HG02938 (cell line): ENCODE data around the gene HDAC10.

ENCODE experiments used
- ATAC-seq: cut with Tn5 transposase; IDR thresholded peaks from one replicate; pipeline ENCODE4 v1.9.1; 2021; ENCODE audit warnings: mild to moderate bottlenecking, moderate library complexity; ENCODE audit not compliant: unreplicated experiment

HDAC10 gene

DNA sequence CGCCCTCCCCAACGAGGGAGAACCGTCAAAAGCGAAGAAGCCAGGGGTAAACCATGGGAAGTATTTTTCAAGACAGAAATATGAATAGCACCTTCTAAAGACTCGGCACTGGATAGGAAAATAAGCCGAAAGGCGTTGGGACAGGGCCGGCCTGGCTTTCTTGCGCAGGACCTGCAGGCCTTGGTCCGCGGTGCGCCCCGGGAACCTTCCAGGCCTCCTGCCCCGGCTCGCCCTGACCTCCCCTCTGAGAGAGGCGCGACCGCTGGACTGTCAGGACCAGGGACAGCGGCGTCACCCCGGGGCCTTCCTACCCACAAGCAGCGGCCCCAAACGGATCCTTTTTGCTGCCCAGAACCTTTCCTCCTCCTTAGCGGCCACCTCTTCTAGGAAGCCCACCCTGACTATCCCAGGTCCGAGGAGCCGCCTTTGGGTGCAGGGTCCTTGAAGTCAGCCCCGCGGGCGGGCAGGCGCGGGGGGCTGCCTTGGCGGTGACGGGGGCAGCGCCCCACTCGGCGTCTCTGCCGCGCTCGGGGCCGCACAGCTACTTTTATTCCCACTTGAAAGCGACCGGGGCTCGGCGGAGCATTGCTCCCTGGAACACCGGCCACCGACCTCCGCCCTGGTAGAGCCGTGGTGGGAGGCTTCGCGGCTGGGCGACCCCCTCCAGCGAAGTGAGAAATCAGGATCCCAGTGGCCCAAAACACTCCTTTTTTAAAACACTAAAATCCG is 19.8 kb upstream of the HDAC10 start:
- ATAC-seq, result no peak

DNA sequence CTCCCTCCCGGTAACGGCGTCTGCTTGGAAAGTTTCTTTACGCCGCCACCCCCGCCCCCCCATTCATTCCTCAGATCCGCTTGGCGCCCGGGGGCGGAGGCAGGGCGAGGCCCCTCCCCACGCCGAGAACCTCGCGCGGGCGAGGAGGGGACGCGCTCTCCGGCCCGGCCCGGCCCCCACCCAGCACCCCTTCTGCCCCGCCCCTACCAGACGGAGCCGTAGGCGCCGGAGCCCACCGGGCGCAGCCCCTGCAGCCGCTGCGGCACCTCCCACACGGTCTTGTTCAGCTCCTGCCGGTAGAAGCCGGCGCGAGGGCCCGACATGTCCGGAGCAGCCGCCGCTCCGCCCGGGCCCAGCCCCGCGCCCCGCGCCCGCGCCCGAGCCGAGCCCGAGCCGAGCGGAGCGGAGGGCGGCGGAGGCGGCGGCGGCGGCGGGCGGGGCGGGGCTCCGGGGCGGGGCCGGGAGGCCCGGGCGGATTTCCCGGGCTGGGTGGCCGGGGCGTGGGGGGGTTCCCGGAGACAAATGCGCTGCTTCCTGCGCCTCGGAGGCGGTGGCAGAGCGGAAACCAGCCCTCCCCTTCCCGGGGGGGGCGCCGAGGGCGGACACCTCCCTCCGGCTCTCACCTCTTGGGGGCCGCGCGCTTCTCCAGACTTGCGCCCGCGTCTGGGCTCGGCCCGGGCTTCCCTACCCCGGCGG is 19.1 kb upstream of the HDAC10 start, which contains the start of gene MAPK11:
Gene MAPK11 (minus strand): TSS at position 411 of the 696 bp plus-strand sequence. CDS start 88 bp downstream, at position 323.
- ATAC-seq, result no peak

DNA sequence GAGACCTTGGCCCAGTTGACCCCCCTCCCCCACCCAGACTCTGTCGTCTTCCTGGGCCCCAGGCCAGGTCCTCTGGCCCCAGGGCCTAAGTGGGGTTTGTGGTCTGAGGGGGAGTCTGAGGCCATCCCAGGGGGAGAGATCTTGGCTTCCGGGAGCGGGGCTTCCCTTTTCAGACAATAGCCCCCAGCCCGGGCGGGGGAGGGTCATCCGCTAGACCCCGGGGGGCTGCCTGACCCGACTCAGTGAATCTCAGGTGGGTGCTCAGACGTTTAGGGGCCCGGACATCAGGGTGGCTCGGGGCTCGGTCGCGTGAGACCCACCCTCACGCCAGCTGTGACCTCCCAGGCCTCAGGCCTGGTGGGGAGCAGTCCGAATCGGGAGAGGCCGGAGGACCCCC is 18.5 kb upstream of the HDAC10 start:
- ATAC-seq, result no peak

DNA sequence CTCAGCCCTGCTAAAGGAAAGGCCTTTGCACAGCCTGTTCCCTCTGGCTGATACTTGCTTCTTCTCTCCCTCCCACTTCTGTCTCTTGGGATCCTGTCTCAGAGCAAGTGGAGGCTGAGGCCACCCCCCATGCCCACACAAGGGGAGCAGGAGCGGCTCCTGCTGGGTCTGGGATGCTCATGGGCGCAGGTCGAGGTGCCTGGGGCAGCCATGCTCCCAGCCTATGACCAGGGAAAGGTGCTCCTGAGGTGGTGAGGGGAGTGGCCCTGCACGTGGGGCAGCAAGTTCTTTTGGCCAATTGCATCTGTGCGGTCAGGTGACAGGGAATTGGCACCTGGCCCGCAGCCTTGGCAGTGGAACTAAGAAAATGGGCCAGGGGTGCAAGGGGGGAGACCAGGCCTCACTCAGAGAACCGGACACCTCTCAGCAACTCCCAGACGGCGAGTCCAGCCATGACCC is 17.6 kb upstream of the HDAC10 start:
- no peak for ATAC-seq

DNA sequence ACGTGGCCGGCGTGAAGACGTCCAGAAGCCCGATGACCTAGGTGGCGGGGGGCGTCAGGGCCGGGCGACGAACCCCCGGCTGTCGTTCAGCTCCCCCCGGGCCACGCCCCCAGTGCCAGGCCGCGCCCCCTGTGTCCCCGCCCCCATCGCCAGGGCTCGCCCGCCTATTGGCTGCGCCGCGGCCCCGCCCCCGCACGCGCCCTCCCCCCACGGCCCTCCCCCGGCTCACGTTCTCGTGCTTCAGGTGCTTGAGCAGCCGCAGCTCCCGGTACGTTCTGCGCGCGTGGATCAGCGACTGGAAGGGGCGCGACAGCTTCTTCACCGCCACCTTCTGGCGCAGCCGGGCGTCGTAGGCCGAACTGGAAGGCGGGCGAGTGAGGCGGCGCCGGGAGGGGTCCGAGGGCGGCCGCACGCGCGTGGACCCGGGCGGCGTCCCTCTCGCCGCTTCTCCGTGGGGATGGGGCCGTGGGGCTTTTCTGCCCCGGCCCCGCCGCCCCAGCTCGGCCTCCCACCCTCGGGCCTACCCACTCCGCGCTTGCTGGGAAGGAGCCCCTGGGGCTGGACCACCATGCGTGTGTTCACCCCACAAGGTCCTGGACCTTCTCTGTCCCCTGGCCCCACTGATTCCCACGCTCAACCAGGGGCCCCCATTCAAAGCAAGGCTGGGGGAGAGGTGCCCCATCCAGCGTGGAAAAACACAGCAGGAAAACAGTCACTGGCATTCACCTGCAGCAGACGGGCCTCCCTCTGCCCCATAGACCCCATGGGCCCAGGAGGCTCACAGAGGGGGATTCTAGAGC is 16.7 kb upstream of the HDAC10 start:
- ATAC-seq, result no peak

DNA sequence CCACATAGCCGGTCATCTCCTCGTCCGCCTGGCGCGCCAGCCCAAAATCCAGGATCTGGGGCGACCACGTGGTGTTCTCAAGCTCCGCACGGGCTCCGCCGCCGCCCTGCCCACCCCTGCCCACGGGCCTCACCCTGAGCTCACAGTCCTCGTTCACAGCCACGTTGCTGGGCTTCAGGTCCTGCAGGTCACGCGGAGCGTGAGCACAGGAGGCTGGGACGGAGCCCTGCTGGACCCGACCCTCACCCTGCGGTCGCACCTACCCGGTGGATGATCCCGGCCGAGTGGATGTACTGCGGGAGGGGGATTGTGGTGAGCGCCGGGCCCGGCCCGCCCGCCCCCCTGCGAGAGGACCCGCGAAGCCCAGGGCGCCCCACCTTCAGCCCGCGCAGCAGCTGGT is 15.9 kb upstream of the HDAC10 start:
- no peak for ATAC-seq

DNA sequence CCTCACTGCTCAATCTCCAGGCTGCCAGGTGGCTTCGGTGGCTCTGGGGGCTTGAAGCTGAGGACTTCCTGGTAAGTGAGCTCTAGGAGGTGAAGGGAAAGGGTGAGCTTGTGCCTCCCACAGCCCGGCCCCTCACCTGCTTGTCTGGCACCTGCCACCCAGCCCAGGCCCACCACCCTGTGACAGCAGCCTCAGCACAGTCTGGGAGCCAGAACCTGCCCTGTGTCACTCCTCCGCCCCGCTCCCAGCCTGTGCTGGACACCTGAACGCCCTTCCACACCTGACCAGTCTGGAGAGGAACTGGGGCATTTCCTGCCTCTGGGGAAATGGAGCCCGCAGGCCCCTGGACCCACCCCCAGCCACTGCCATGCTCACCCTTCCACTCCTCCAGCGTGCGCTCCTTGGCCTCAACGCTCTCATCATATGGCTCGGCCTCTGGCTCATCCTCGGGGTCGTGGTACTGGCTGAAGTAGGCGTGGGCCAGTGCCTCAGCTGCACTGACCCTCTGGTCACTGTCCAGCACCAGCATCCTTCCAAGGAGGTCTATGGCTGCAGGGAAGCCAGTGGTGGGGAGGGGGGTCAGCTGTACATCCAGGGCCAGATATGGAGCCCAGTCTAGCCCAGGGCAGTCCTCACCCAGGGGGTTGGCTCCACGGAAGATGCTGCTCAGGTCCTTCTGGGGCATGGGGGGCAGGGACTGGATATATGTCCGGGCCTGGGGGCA is 14.0 kb upstream of the HDAC10 start:
- ATAC-seq, result no peak

DNA sequence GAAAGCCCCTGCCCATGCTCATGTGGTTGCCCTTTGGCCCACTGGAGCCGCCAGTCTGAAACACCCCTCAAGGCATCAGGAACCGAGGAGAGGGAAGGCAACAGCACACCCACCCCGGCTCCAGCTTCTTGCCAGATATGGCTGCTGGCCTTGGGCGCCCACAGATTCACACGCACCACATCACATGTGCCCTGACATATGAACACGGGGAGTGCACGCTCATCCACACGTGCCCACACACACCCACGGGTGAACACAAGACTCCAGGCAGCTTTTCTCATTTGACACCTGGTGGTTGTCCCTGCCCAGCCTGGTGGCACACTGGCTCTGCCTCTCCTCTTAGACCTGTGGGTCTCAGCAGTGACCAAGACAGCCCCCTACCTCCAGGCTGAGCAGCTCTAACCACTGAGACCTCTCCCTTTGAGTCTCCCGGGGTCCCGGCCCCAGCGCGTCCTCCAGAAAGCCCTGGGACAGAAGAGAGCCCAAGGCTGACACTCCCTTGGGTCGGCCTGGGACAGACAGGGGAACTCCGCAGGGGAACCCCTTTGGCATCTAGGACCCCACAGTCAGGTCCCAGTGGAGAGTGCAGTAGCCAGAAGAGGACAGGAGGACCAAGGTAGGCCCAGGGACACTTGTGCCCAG is 13.2 kb upstream of the HDAC10 start:
- ATAC-seq, result no peak

DNA sequence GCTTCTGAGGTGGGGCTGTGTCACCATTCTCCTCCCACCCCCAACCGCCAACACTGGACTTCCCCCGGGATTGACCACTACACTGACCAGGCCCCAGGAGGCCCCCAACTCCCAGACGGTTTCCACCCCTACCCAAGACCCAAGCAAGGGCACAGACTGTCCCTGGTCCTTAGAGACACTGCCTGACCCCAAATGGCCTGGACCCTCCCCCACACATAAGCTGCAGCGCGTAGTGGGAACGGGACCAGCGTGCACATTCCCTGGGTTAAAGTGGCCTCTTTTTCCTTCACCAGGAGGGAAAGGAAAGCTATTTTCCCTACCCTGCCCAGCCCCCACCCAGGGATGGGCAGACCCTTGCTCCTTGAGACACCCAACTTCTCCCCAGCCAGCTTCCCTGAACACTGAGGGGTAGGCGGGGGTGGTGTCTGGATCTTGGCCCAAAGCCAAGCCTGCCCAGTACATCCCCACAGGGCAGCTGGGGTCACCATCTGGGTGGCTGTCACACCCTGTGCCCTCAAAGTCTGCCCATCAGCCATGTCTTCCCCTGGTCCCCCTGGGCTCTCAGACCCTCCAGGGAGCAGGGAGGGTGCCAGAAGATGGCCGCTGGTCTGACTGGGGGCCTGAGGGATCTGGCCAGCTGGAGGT is 12.0 kb upstream of the HDAC10 start:
- no peak for ATAC-seq

DNA sequence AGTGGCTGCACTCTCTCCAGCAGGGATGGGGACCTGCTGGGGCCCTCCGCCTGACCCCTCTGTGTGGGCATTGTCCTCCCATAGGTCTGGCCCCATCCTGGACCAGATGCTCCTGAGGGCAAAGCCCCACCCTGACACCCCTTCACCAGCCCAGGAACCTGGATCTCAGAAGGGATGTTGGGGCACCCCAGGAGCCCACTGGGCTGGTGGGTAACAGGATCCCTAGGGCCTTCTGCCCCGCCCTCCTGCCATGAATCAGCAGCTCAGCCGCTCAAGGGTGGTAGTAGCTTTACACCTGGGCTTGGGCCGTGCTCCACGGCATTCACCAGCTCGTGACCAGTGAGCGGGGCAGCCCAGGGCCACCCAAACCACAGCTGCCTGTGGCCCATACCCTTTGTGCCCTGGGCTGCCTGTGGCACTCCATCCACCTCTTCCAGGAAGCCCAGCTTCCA is 11.4 kb upstream of the HDAC10 start:
- no peak for ATAC-seq

DNA sequence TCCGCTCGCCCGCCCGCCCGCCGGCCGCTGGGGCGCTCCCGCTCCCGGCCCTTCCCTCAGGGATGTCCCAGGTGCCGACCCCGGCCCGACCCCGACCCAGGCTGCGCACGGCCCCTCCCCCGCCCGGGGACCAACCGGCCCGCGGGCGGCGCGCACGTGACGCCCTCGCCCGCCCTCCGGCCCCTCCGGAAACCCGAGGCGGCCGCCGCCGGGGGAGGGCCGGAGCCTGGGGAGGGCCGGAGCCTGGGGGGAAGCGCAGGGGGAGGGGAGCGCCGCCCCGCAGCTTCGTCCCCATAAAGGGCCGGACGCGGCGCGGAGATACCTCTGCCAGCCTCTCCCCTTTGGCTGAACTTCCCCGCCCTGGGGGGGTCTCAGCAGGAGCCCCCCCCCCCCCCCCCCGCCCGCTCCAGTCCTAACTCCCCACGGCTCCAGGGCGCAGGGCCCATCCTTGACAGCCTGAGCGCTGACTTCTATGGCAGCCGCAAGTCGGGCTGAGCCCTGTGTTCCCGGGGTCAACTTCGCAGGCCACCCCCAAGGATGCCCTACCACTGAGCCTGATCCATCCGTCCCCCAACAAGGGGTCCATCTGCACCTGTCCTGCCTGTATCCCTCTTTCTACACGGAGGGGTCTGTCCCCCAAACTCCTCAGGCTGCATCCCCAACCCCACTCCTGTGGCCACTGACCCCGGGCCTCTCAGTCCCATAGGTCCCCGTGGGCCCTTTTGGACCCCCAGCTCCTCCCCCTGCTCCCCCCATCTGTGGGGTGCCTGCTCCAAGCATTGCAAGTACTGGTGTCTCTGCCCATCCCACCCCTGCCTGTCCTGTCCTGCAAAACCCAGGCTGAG is 10.8 kb upstream of the HDAC10 start, which contains the start of gene MAPK12:
Gene MAPK12 (minus strand): TSS at position 69 of the 845 bp plus-strand sequence. CDS start 174 bp downstream, outside the sequence.
- no peak for ATAC-seq

DNA sequence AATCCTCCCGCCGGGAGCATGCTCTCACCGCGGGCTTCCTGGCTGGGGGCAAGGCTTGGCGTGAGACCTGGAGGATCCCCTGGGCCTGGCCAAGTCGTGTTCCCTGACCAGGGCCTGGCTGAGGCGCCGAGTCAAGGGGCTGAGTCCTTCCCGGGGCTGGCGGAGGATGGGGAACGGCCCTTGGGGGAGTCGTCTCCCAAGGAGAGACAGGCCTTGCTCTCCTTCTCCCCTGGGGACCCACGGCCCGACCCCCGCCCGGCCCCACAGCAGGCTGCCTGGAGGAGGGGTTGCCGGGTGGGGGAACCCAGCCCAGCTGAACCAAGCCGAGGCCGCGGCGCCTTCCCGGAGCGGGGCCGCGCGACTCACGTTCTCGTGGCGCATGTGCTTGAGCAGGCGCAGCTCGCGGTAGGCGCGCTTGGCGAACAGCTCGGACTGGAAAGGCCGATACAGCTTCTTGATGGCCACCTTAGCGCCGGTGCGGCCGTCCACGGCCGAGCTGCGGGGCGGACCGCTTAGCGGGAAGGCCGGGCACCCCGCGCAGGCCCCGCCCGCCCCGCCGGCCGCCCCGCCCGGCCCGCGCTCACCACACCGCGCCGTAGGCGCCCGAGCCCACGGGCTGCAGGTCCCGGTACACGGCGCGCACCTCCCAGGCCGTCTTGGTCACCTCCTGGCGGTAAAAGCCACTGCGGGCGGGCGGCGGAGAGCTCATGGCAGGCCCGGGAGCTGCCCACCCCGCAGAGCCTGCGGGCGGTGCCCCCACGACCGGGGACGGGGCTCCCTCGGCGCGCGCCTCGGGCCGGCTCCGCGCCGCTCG is 9.9 kb upstream of the HDAC10 start:
- ATAC-seq, result no peak

DNA sequence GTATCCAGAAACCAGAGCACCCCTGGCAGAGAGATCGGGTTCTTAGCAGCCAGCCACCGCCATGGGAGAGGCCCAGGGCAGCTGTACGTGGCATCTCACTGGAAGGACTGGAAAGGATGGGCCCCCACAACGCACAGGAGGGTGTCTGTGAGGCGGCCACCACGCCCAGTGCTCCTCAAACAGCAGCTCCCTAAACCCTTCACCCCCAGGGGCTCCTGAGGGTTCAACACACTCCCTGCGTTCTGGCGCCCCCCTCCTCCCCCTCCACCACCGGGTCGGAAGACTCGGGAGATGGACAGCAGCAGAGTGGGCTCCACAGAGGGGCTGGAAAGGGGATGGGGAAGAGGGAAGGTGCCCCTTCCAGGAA is 9.4 kb upstream of the HDAC10 start:
- no peak for ATAC-seq

DNA sequence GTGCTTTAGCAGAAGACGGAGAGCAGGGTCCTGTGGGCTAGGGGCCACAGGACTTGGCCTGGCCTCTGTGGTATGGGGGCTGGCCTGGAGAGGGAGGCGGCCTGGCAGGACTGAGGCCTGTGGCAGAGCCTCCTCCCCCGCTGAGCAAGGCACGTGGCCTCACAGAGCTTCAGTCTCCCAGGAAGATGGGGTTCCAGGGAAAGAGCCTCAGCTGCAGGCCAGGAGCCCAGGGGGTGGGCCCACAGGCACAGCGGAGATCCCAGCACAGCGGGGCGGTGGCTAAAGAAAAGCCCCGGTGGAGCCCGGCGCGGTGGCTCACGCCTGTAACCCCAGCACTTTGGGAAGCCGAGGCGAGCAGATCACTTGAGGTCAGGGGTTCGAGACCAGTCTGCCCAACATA is 8.2 kb upstream of the HDAC10 start:
- ATAC-seq, result no peak

DNA sequence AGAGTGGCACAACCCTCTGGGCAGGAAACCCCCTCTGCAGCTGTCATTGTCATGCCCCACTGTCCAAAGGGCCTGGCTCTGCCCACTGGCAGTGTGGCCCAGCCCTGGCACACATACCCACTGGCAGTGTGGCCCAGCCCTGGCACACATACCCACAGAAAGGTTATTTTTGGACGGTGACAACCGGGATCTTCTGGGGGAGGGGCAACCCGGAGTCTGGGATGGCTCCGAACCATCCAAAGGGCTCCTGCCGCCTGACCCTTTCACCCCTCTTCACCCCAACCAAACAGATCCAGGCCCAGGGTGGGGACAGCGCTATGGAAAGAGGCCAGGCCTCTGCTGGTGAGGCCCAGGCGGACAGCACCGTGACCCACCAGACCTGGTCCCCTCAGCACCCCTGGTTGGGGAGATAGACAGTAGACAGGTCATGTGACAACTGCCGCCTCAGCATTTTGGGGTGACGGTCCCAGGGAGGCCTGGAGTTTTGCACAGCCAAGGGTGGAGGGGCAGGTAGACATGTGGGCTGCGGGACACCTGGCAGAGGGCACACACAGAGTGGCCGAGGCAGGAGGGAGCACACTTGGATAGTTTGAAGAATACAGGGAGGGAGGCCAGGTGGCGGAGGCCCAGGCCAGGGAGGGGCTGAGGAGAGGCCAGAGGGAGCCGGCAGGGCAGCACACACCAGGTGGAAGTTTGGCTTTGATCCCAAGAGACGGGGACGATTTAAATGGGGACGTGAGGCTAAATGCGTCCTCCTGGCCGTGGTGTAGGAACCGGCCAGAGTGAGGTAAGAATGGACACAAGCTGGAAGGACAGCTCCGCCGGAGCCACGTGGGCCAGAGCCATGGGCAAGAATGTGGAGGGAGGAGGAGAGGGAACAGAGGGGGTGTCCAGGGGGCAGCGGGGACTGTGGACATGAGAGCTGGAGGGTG is 7.6 kb upstream of the HDAC10 start:
- ATAC-seq, result no peak

DNA sequence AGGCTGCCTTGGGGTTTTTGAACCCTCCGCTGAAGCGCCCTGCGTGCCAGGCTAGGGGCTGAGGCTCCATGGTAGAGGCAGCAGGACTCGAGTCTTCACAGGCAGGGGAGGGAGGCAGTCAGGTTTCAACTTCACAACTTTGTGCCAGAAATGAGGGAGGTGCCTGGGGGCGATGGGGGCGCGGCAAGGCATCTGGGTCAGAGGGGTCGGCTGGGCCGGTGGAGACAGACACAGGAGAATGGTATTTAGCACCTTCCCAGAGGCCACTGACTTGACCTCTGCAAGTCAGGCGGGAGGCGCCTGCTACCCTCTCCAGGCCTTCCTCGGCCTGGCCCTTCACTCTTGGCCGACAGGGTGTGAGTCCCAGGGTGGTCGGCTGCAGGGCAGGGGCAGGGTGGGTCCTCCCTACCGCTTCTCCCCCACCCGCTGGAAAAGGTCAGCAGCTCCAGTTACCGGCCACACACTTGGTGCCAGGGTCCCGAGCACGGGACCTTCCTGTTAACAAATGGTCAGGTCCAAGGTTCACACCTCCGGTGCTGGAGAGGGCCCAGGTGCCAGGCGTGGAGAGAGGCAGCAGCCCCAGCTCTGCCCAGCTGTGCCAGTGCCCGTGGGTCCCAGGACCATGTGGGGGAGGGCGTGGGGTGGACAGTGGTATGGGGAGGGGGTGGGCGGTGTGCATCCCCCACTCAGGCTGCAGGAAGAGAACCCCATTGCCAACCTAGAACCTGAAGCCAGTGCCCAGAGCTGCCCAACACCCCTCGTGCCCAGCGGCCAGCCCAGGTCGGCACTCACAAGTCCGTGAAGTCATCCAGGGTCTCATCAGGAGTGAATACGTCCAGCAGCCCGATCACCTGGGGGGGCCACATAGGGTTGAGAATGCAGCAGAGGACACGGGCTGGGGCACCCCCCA is 6.6 kb upstream of the HDAC10 start:
- ATAC-seq, result no peak
